Mesendoderm (in vitro differentiated cells): ENCODE measurements around the gene MBNL3.

ENCODE experiments used
- DNase-seq: peaks from one replicate; pipeline ENCODE4 v3.0.0; 2013
- H2AK5ac ChIP-seq: 2 replicates; pipeline ENCODE4 v1.6.1; 2013; ENCODE audit warnings: low read length, inconsistent platforms
- H2BK120ac ChIP-seq: 2 replicates; pipeline ENCODE4 v1.6.1; 2013; ENCODE audit warnings: low read depth, mild to moderate bottlenecking, low read length, moderate library complexity, mixed read lengths
- H2BK15ac ChIP-seq: replicated peaks from 2 replicates; pipeline ENCODE4 v1.6.1; 2013; ENCODE audit warnings: low read depth, mild to moderate bottlenecking, moderate library complexity
- H2BK5ac ChIP-seq: 2 replicates; pipeline ENCODE4 v1.6.1; 2013; ENCODE audit warnings: low read length, inconsistent platforms
- H3K18ac ChIP-seq: 2 replicates; pipeline ENCODE4 v1.6.1; 2013; ENCODE audit warnings: mild to moderate bottlenecking, low read length, mixed read lengths
- H3K23ac ChIP-seq: one replicate; pipeline ENCODE4 v1.6.1; 2013; ENCODE audit warnings: low read length
- H3K27ac ChIP-seq: 2 replicates; pipeline ENCODE4 v1.5.1; 2013; ENCODE audit warnings: low read depth, mild to moderate bottlenecking, inconsistent platforms, low read length, moderate library complexity
- H3K27me3 ChIP-seq: 2 replicates; pipeline ENCODE4 v1.6.1; 2013; ENCODE audit warnings: low read length, control low read depth, mild to moderate bottlenecking, inconsistent platforms; ENCODE audit not compliant: insufficient read depth, poor library complexity
- H3K36me3 ChIP-seq: 2 replicates; pipeline ENCODE4 v1.6.1; 2013; ENCODE audit warnings: low read length, inconsistent platforms; ENCODE audit not compliant: control insufficient read depth, insufficient read depth
- H3K4ac ChIP-seq: one replicate; pipeline ENCODE4 v1.6.1; 2013; ENCODE audit warnings: low read depth, mild to moderate bottlenecking, low read length, moderate library complexity
- H3K4me1 ChIP-seq: 2 replicates; pipeline ENCODE4 v1.6.1; 2013; ENCODE audit warnings: low read depth, low read length, inconsistent platforms; ENCODE audit not compliant: control insufficient read depth
- H3K4me2 ChIP-seq: 2 replicates; pipeline ENCODE4 v1.6.1; 2013; ENCODE audit warnings: low read length
- H3K4me3 ChIP-seq: 2 replicates; pipeline ENCODE4 v1.5.1; 2013; ENCODE audit warnings: mild to moderate bottlenecking, low read length
- H3K56ac ChIP-seq: one replicate; pipeline ENCODE4 v1.6.1; 2013; ENCODE audit warnings: low read length
- H3K79me1 ChIP-seq: 2 replicates; pipeline ENCODE4 v1.6.1; 2013; ENCODE audit warnings: low read length, inconsistent platforms
- H3K79me2 ChIP-seq: 2 replicates; pipeline ENCODE4 v1.6.1; 2013; ENCODE audit warnings: mild to moderate bottlenecking, low read length; ENCODE audit not compliant: control insufficient read depth, insufficient read depth
- H3K9ac ChIP-seq: 2 replicates; pipeline ENCODE4 v1.6.1; 2013; ENCODE audit warnings: low read length, inconsistent platforms
- H4K5ac ChIP-seq: one replicate; pipeline ENCODE4 v1.6.1; 2013; ENCODE audit warnings: low read length
- H4K8ac ChIP-seq: one replicate; pipeline ENCODE4 v1.6.1; 2013; ENCODE audit warnings: low read depth, mild to moderate bottlenecking, control low read depth, low read length, moderate library complexity
- WGBS: extraction: QIAGEN DNeasy Blood & Tissue Kit; methylation state at CpG from one replicate; pipeline ENCODE4 v1.1.7; 2013; ENCODE audit warnings: low lambda C conversion rate, missing lambda C conversion rate; ENCODE audit not compliant: insufficient coverage; ENCODE audit errors: extremely low coverage; 5-methylcytosine and 5-hydroxymethylcytosine counted together

The MBNL3 gene

DNA sequence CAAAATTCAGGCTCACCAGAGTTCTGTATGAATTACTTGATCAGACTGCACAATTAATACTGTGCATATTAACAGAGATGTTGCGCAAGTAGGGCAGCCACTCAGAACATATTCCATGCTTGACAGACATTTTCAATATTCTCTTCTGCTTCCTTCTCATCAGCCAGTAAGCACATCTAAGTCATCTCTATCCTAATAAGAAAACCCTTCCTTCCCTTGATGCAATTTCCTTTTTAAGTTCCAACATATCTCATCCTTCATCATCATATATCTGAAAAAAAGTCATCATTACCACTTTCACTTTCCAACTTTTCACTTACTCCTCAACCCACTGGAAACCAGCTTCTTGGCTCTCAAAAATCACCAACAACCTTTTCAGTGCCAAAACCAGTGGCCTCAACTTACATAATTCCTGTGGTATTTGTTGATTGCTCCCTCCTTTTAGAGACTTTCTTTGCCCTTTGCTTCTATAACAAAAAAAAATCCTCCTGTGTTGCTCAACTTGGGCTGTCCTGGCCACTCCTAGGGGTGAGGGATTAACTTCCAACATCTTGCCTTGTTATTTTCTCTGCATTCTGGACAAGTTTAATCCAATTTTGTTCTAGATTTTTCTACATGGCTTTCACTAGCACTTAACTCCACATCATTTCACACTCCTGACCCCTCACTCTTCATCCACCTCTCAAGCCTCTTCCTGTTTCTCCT is 14.1 kb downstream of the MBNL3 start:
- Histone ChIP-seq H3K27me3 (no peaks in the 10 kb centered on the region), H3K4me3 (no peak overlapping the region), H2BK5ac (no peak overlapping the region), H3K56ac (no peak overlapping the region), H4K8ac (no peak overlapping the region), H3K4ac (no peak overlapping the region), H3K9ac (no peak overlapping the region), H3K79me2 (no peaks in the 10 kb centered on the region), H3K23ac (no peak overlapping the region), H3K18ac (no peak overlapping the region), H4K5ac (no peak overlapping the region), H3K36me3 (no peaks in the 10 kb centered on the region), H3K4me1 (no peaks in the 10 kb centered on the region), H3K79me1 (no peaks in the 10 kb centered on the region), H2BK120ac (no peak overlapping the region), H2AK5ac (no peak overlapping the region), H3K4me2 (no peak overlapping the region), H2BK15ac (no peak overlapping the region), H3K27ac (no peak overlapping the region)
- WGBS, result no CpG with 5 or more reads among the region's 1 CpG
- no peak for DNase-seq

DNA sequence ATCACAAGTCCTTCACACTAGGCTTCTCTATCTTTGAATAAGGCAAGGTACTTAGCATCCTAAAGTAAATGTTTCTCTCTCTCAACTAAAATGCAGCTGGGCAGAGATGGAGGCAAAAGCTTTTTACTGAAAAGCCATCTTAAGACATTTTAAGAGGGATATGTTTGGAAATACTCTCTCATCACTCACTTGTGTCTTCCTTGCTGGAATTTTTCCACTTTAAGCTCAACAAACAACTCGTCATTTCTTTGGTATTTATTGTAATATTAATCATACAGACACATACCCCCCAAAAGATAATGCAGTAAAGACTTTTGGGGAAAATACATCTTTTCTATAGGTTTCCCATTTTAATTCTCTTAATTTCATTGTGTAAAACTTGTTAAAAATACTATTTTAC is 16.4 kb downstream of the MBNL3 start:
- no peaks in the 10 kb centered on the region for H3K27me3 ChIP-seq
- no peak overlapping the region for H4K5ac ChIP-seq
- H3K9ac ChIP-seq, result no peak overlapping the region
- no peak overlapping the region for H2BK120ac ChIP-seq
- WGBS, result no CpG with 5 or more reads among the region's 1 CpG
- H3K18ac ChIP-seq, result no peak overlapping the region
- no peak overlapping the region for H3K4me3 ChIP-seq
- H3K56ac ChIP-seq, result no peak overlapping the region
- no peaks in the 10 kb centered on the region for H3K79me2 ChIP-seq
- no peak overlapping the region for H3K4ac ChIP-seq
- DNase-seq, result no peak
- H2AK5ac ChIP-seq, result no peak overlapping the region
- no peak overlapping the region for H3K27ac ChIP-seq
- no peak overlapping the region for H3K4me2 ChIP-seq
- no peak overlapping the region for H2BK15ac ChIP-seq
- H2BK5ac ChIP-seq, result no peak overlapping the region
- H3K4me1 ChIP-seq, result no peaks in the 10 kb centered on the region
- no peak overlapping the region for H4K8ac ChIP-seq
- H3K23ac ChIP-seq, result no peak overlapping the region
- no peaks in the 10 kb centered on the region for H3K79me1 ChIP-seq
- no peaks in the 10 kb centered on the region for H3K36me3 ChIP-seq

DNA sequence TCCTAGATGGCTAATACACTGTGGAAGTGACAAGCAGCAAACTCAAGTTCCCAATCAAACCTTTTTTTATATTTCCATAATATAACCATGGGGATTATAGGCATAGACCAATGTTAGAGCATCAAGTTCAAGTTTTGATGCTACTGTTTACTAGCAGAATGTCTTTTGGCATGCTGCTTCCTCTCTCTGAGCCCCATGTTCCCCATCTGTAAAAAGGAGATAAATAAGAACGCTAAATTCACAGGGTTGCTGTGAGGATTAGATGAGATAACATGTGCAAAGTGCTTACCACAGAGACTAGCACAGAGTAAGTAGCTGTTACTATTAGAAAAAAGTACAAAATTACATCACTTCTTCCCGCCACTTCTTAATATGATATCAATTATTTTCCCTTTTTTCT is 18.0 kb downstream of the MBNL3 start:
- WGBS, result no CpG with 5 or more reads among the region's 2 CpGs
- no peak overlapping the region for H2BK15ac ChIP-seq
- H3K4me1 ChIP-seq, result no peaks in the 10 kb centered on the region
- H4K5ac ChIP-seq, result no peak overlapping the region
- no peak overlapping the region for H3K4me3 ChIP-seq
- no peak overlapping the region for H3K27ac ChIP-seq
- H3K9ac ChIP-seq, result no peak overlapping the region
- peak; percentile 13 for DNase-seq
- no peak overlapping the region for H3K18ac ChIP-seq
- H3K4ac ChIP-seq, result no peak overlapping the region
- no peaks in the 10 kb centered on the region for H3K36me3 ChIP-seq
- H3K79me2 ChIP-seq, result no peaks in the 10 kb centered on the region
- H4K8ac ChIP-seq, result no peak overlapping the region
- H3K27me3 ChIP-seq, result no peaks in the 10 kb centered on the region
- H2AK5ac ChIP-seq, result no peak overlapping the region
- H3K56ac ChIP-seq, result no peak overlapping the region
- no peak overlapping the region for H2BK120ac ChIP-seq
- H3K79me1 ChIP-seq, result no peaks in the 10 kb centered on the region
- no peak overlapping the region for H2BK5ac ChIP-seq
- no peak overlapping the region for H3K4me2 ChIP-seq
- no peak overlapping the region for H3K23ac ChIP-seq

DNA sequence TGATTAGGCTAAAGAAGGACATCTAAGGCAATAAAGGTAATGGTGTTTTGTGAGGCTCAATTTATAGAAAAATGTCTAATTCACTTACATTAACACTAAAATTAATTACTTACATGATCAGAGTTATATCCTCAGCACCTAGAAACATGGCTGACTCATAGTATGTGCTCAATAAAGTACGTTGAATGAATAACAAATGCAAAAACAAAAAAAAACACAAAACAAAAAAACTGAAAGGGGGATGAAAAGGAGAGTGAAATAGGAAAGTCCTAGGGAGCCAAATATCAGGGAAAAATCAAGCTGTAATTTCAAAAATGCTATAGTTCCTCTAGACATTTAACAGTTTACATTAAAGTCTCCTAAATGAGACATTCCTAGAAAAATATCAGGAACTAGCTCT is 18.7 kb downstream of the MBNL3 start:
- Histone ChIP-seq H4K5ac (no peak overlapping the region), H4K8ac (no peak overlapping the region), H2BK5ac (no peak overlapping the region), H3K79me1 (no peaks in the 10 kb centered on the region), H3K27ac (no peak overlapping the region), H3K79me2 (no peaks in the 10 kb centered on the region), H3K4me2 (no peak overlapping the region), H3K4me1 (no peaks in the 10 kb centered on the region), H2AK5ac (no peak overlapping the region), H3K18ac (no peak overlapping the region), H2BK120ac (no peak overlapping the region), H3K4ac (no peak overlapping the region), H3K23ac (no peak overlapping the region), H3K56ac (no peak overlapping the region), H3K9ac (no peak overlapping the region), H3K36me3 (no peaks in the 10 kb centered on the region), H3K4me3 (no peak overlapping the region), H3K27me3 (no peaks in the 10 kb centered on the region), H2BK15ac (no peak overlapping the region)
- no CpG with 5 or more reads among the region's 1 CpG for WGBS
- DNase-seq, result no peak

GRCh38 chrX:132468454-132468853 is 20.4 kb downstream of the MBNL3 start:
- no peak overlapping the region for H2BK15ac ChIP-seq
- H3K79me1 ChIP-seq, result no peaks in the 10 kb centered on the region
- no peak overlapping the region for H2BK120ac ChIP-seq
- no peak overlapping the region for H3K23ac ChIP-seq
- H3K79me2 ChIP-seq, result no peaks in the 10 kb centered on the region
- DNase-seq, result no peak
- no peak overlapping the region for H2AK5ac ChIP-seq
- no peak overlapping the region for H3K4me3 ChIP-seq
- no CpG with 5 or more reads among the region's 3 CpGs for WGBS
- H3K36me3 ChIP-seq, result no peaks in the 10 kb centered on the region
- H3K27ac ChIP-seq, result no peak overlapping the region
- H4K5ac ChIP-seq, result no peak overlapping the region
- no peak overlapping the region for H4K8ac ChIP-seq
- H3K9ac ChIP-seq, result no peak overlapping the region
- H3K4ac ChIP-seq, result no peak overlapping the region
- H3K18ac ChIP-seq, result no peak overlapping the region
- no peak overlapping the region for H2BK5ac ChIP-seq
- no peaks in the 10 kb centered on the region for H3K27me3 ChIP-seq
- H3K4me2 ChIP-seq, result no peak overlapping the region
- no peak overlapping the region for H3K56ac ChIP-seq
- H3K4me1 ChIP-seq, result no peaks in the 10 kb centered on the region

DNA sequence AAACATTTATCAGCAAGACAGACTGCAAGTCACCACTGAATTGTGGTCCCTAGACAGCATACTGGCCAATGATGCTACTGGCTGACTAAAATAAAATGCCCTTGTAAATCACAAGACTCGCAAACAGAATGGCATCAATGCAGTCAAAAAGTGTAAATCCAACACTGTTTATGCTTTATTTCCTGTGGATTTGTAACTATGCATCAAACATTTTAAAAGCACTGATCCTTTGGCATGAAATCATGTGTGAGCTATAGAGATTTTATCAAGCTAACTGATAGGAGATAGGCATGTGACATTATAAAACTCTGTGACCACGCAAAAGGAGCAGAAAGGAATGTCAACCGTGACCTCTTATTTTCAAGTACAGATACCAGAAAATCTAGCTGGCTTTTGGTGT is 20.8 kb downstream of the MBNL3 start:
- H3K9ac ChIP-seq, result no peak overlapping the region
- H4K8ac ChIP-seq, result no peak overlapping the region
- no peaks in the 10 kb centered on the region for H3K27me3 ChIP-seq
- no peak overlapping the region for H3K4me3 ChIP-seq
- H3K4me2 ChIP-seq, result no peak overlapping the region
- no peaks in the 10 kb centered on the region for H3K79me1 ChIP-seq
- H3K4me1 ChIP-seq, result no peaks in the 10 kb centered on the region
- H3K23ac ChIP-seq, result no peak overlapping the region
- DNase-seq, result no peak
- no peaks in the 10 kb centered on the region for H3K79me2 ChIP-seq
- no peak overlapping the region for H2BK5ac ChIP-seq
- H3K56ac ChIP-seq, result no peak overlapping the region
- no peaks in the 10 kb centered on the region for H3K36me3 ChIP-seq
- no peak overlapping the region for H4K5ac ChIP-seq
- H2BK15ac ChIP-seq, result no peak overlapping the region
- no peak overlapping the region for H2BK120ac ChIP-seq
- H2AK5ac ChIP-seq, result no peak overlapping the region
- H3K4ac ChIP-seq, result no peak overlapping the region
- no peak overlapping the region for H3K18ac ChIP-seq
- WGBS, result no CpG with 5 or more reads among the region's 3 CpGs
- H3K27ac ChIP-seq, result no peak overlapping the region
